Mucosa of gallbladder (tissue), 1 donor: ENCODE data around the gene ROBO2. TPM values are rescaled to one million over a fixed set of nuclear protein-coding genes. Genes with fewer than 3 reads are reported as not detected.

ENCODE experiments used
- DNase-seq: peaks from one replicate; pipeline ENCODE4 v3.0.0-alpha.2; 2020; ENCODE audit warnings: low spot score
- total RNA-seq: library from RNA; stranded (reverse); gene quantifications from one replicate; pipeline ENCODE4 v1.2.1, GENCODE V29; 2021
- donor health status: DM: no; HTN: no; CAD: no.

Gene ROBO2
- total RNA-seq, 1 donor from 2014 or later, result 2.8 TPM

DNA sequence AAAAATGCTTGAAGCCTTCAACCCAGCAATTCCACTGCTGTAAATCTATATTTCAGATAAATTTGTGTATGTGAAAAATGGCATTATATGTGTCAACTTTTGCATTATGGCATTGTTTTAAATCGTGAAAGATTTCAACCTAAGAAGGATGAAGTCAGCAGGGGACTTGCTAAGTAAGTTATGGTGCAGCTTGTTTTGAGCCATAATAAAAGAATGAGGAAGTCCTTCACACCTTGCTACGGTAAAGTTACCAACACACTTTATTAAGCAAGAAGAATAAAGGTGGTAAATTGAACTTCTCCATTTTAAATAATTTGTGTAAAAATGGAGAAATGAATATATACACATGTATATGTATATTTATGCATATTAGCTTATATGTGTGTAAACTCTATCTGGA, 371.4 kb downstream of the ROBO2 start:
- DNase-seq, result no peak

DNA sequence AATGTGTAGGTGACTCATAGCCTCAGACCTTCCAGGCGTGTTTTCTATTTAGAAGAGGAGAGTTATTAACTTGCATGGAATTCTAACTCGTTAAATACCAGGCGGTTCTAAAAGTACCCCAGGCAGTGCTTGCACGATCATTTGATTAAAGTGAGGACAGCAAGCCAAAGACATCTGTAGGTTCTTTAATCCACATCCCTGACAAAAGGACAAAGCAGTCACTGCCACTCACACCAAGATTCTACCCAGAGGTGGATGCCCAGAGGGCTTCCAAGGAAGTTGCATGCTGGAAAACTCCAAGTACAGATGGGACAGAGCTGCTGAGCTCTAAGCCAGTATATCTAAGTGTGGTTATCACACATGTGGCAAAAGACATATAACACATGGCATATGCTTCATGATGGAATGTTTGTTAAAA, 372.1 kb downstream of the ROBO2 start:
- DNase-seq, result no peak

DNA sequence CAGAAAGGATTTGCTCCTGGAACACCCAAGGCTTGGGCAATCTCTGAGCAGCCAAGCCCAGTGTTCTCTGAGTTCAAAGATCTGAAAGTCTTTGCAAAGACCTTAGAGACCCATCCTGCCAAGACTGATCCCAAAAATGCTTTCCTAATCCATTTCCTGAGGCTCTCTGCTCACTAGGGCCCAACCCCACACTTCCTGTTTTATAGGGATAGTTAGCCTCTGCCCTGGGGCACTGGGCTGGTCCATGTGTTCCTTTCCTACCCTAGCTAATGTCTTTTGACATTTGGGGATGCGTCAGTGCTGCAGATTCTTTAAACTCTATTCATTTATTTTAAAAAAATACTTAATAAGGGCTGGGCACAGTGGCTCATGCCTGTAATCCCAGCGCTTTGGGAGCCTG, 372.7 kb downstream of the ROBO2 start:
- no peak for DNase-seq

DNA sequence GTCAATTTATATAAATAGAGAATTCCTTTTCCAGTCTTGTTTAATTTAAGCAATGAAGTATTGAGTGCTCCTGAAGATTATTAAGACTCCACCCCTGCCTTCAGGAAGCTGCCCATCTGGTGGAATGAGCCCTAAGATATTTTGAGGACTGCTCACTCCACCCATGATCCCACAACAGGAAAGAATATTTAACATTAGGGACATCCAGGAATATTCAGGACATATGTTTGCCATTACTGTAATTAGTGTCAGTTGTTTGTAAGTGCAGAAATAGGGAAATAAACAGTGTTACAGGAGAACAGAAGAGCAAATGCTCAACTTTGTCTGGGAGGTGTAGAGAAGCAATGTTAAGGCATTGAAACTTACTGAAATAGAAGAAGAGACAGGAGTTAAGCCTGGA, 375.0 kb downstream of the ROBO2 start:
- DNase-seq, result no peak

DNA sequence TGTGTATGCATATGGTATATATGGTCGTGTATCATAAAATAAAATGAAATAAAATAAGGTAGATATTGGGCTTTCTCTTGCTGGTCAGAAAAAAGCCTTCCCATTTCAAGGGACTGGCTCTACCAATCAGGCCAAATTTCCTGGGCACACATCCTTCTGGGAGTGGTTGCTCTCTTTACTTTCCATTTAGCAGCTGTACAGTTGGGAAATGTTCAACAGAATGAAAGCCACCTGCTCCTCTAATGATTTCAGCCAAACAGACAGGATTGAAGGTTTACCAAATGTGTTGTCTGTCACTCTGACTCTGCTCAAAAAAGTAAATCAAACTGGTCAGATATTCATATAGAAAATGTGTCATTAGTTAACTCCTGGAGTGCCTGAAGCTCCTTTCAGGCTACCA, 380.4 kb downstream of the ROBO2 start:
- no peak for DNase-seq

DNA sequence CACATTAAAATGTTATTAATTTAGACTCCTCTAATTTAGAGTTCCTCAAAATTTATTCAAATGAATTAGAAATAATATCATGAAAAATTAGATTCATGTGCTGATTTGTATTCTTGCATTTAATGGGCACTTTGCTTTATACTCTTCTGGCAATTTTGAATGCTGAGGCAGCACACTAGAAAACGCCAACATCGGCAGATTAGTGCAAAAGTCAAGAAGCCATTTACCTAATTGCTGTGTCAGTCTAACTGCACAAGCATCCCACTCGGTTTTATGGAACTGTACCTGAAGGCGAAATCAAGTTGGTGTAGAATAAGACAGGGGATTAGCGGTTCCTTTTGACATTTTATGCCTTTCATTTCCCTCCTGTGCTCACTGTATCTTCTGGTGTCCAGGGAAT, 382.0 kb downstream of the ROBO2 start:
- DNase-seq, result no peak

DNA sequence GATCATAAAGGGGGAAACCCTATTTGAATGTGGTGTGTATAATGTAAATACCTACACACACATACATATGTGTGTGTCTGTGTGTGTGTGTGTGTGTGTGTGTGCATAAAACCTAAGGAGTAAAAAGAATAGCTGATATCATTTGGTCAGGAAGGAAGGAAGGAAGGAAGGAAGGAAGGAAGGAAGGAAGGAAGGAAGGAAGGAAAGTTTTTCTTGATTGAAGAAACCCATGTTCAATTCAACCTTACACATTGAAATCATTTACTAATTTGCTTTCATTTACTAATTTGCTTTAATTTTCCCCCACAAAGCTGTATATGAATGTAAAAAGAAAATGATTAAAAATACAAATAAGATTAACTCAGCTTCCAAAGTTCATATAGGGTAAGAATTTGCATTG, 386.6 kb downstream of the ROBO2 start:
- no peak for DNase-seq

DNA sequence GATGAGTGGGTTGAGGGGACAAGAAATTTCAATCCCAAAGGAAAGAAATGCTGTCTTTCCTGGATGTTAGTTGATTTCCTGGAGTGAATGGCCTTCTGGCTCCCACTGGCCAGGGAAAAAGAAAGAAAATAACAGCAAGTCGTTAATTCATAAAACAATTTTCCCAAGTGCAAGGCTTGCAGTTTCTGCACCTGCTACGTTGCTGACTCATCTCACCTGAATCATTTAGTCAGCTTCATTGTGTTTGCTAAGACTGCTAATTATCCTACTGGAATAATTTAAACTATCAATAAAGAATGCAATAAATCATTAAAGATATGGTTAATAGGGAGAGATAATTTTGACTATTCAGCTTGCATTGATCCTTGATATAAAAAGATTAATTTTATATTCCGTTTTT, 387.6 kb downstream of the ROBO2 start:
- DNase-seq, result no peak

DNA sequence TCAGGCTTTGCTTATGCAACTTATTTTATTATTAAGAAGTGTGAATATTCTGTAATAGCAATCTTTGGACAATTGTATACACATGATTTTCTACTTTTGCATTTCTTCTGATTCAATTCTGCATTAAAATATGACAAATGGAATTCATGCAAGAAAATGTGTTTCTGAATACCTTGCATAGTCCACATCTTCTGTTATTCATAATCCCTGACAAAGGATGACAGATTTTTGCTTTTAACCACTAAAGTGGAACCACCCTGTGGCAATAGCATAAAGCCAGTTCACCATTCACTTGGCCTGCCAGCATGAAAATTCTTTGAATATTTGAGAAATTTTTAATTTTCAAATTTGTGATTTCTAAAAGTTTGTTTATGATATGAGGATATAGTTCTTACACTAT, 397.0 kb downstream of the ROBO2 start:
- no peak for DNase-seq

DNA sequence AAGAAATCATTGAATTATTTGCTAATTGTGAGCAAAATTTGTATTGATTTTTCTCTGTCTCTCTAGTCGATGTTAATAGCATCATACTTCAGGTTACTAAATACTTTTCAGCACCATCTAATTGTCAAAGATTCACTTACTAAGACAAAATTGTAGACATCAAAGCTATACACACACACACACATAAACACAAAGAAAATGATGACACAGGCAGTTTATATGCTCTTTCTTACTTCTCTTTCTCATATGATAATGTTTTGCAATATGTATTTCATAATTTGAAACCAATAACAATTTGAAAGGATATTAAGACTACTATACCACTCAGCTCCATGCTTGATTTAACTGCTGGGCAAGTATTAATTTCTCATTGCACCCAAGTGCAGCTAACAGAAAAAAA, 406.2 kb downstream of the ROBO2 start:
- no peak for DNase-seq

DNA sequence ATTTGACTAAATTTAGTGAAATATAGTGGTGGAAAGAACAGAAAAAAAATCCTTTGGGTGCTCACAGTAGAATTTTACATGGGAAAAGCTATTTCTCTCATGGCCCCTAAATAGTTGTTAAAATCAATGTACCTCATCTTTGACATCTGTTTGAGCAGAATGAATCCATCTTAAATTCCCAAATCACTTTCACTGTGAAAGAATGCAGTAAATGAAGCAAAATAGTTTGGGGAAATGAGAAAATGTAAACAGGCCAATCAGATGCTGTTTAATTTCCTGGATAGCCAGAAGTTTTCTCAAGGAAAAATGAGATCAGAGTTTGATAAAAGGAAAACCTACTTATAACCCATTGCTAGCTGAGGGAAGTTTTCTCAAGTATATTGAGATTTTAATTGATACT, 406.9 kb downstream of the ROBO2 start:
- DNase-seq, result no peak

DNA sequence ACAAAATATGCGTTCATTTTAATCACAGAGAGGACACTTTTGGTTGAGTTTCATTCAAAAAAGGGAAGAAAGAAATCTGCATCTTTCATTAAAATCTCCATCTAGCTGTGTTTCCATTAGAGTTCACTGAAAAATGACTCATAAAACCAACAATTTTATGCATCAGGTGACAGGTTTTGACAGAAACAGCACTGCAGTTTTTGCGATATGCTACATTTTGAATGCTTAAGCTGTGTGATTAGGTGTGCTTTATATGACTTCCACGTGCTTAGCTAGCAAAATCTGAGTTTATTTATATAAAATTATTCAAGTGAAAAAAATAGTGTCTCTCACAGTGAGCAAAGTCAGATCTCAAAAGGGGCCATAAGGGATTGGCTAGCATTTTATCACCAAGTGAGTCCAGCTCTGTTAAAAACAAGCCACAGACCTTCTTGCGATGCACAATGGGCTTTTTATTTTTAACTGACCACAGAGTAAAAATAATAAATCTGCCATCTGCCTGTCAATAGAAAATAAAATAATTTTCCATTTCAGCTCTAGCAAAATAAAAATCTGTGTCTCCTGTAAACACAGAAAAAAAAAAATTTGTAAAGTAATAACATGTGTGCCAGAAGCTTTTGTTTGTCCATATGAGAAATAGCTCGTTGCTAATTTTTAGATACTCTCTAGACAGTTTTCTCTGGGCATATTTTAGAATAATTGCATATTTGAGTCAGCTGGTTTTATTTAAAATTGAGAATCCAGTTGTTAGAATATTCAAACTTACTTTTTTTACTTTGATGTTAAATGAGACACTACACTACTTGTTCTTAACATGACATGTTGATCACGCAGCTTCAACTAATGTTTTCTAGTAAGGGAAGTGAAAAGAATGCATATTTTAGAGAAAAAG, 409.8 kb downstream of the ROBO2 start:
- DNase-seq, result no peak

DNA sequence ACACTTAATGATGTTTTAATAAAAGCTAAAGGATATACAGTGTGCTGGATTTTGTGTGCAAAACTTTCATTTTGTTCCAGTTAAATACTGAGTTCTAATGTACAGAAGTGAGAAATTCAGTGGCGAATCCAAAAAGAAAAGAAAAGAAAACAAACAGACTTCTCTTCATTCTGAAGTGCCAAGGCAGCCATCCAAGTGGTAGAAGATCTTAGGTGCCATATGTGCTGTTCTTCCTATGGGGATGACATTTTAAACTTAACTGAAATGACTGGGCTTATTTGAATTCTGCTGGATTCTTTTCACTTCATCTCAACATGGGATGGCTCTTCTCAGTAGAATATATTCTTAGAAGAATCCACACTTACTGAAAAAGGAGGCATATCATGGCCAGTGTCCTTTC, 416.5 kb downstream of the ROBO2 start:
- no peak for DNase-seq

DNA sequence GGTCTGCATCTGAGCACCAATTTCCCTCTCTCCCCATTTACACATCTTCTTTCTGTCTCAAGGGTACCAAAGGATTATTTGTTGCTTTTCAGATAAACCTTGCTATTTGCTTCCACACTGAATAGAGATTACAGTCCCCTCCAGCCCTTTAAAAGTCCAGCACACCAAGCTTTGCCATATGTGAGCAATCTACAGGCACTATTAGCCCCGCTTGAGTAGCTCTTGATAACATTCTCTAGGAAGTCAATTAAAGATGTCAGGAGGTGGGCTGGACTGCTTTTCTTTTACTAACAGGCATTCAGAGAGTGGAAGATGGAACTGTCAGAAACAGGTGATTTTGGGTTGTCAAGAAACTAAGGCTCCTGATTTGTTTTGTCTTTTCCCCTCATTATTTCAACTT, 417.0 kb downstream of the ROBO2 start:
- no peak for DNase-seq

DNA sequence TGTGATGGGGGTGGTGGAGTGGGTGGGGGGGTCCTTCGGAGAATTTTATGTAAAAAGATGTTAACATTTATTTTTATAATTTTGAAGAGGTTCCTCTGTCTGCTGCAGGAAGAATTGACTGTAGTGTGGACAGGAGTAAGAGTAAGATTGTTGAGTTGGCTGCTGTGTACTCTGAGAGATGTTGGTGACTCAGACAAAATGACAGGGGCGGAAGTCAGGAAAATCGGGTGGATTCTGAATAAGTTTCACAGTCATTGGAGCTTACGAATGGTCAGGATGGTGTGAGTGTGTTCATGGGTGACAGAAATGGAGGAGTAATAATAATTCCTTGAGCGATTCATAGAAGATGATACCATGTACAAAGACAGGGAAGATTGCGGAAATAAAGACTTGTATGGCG, 420.0 kb downstream of the ROBO2 start:
- no peak for DNase-seq

DNA sequence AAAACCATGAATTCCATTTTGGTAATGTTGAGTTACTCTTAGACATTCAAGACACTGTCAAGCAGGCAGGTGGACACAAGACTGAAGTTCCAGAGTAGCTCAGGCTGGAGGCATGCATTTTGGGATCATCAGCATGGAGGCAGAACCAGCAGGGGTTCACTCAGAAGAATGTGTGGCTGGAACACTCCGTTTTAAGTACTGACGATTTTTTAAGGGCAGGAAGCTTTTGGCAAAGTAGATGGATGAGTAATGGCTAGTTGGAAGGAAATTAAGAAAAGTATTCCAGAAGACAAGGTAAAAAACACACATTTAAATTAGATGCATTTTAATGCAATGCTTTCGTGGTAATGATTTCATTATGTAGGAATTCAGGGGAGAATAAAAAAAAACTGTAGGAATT, 420.4 kb downstream of the ROBO2 start:
- no peak for DNase-seq

DNA sequence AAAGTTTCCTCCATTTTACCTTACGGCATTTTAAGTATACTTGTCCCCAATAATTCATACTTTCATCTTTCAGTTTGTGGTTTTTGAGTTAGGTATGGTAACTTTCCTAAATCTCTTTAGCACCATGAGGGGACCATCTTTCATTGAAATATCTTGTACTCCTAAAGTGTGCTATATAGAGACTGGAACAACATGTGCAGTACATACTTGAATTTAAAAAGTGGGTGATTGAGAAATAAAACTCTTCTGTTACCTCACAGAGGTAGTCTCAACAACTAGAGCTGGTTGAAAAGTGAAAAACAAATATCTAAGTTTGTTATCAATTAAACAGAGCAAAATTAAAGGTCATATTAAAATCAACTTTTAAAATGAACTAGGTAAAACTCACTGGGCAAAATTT, 423.1 kb downstream of the ROBO2 start:
- DNase-seq, result no peak

DNA sequence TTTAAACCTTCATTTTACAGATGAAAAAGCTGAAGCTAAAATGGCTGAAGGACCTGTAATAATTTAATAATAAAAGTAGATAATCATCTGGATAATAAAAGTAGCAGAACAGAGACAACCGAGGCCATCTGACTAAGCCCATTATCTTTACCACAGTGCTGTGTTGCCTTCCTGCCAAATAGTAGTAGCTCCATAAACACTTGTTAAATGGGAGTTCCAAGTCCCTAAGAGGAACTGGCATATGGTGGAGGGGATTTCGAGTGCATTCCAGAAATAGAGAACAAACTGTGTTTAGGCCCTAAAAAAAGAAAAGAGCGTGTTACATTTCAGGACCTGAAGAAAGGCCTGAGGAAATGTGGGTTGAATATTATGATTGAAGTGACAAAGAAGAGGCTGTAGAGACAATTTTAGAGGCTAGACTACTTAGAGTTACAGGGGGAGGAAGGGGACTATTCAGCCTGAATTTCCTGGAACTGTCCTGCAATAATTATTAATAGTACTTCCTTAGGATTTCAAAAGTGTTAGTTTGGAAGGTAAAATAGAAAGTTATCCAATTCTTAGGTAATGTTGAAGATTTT, 424.3 kb downstream of the ROBO2 start:
- DNase-seq, result no peak

DNA sequence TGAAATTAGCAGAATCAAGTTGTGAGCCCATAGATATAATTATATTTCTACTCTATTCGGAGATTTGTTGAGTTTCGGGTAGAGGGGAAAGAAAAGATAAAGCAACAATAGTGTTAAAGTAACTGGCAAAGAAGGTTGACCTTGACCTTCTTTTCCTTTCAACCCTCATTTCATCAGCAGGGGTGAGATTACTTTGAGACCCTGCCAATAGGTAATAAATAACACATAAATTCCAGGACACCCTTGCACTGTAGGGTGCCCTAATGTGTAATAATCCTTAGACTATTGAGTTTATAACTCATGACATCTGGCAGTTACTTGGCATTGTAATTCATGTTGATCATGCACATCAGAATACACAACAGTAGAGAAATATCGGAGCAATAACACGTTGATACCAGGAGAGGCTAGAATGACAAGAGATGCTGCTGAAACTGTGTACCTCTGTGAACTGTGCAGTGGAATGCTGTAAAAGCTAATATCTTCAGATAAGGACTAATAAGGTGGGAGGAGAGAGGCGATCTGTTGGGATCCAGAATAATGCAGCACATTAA, 426.7 kb downstream of the ROBO2 start:
- DNase-seq, result no peak

DNA sequence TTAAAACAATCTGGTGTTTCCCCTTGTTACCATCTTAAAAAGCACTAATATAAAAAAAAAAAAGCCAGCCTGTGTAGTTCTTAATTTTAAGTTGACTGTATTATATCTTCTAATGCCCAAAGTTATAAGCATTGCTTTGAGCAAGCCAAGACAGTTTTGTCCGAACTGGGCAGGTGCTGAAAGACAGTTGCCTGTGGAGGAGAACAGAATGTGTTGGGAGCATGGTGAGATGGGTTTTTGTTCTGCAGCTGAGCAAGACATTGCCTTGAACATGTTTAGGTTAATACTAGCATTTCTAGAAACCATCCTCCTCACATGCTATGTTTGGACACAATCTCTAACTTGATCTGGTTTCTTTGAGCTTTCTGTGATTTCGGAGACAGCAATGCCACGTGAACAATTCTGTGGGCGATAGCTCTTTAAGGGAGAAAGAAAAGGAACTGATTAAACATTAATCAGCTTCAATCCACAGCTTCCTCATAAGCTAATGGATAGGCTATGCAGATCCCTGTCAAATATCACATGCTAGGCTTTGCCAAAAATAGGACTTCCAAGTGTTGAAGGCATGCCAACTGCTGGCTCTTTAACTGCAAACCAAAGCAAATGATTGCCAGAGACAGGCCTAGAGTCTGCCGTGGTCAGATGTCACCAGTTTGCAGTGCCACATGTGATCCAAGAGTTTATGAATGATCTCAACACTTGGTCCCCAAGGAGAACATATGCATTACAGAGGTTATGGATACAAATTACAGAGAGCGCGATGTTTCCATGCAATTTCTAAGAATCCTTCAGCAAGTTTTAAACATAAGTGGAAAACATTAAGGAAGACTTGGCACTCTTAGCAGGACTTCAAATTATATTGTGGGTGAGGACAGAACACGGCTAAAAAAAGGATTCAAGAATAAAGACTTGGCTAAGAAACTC, 428.1 kb downstream of the ROBO2 start:
- DNase-seq, result peak; percentile 89

DNA sequence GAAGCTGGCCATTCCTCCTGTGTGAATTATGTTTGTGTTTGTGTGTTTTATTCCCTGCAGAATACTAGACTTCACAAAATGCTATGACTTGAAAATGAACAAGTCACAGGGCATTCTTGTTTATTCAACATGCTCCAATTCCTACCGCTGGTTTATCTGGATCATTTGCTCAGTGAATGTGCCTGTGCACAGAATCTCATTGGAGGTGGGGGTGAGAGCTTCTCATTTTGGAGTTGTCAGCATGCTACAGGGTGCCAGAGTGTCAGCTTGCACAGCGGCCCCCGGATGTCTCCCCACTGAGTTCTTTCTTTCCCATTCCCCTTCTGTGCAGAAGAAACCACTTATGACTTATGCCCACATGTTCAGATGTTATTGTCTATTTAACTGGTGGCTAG, 428.7 kb downstream of the ROBO2 start:
- DNase-seq, result no peak

DNA sequence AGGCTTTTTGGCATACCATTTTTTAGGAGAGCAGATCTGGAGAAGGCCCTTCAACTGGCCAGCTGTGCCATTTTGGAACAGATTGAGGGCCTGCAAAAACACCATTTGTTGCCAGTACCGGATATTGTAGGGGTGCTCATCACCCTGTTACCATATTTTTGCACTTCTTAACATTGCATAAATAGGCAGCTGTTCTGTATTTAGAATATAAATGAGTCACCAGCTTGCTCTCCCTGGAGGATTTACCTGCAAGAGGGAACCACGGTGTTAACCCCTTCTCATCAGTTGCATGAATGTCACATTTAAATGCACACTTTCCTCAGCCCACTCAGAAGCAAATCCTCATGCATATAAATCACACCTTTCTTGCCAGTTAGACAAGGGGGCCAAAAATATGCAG, 435.6 kb downstream of the ROBO2 start:
- DNase-seq, result no peak
